Esophagus muscularis mucosa (tissue), 4 donors: Measurements from ENCODE around the gene PAX1. TPM values are rescaled to one million over a fixed set of nuclear protein-coding genes. Genes with fewer than 3 reads are reported as not detected.
A peak's percentile ranks its signal among the peaks of the same experiment; 100 is the strongest.

Experiments used
- DNase-seq: peaks from one replicate; pipeline ENCODE4 v3.0.0-alpha.2; 2017; ENCODE audit errors: extremely low spot score
- H3K27ac ChIP-seq, 4 donors: fragments of 200-600 bp; sonication (generic); replicated peaks in 1 of 4; 1 replicate in 3 of 4; 2 replicates in 1 of 4; pipeline ENCODE4 v1.5.1; 2016 to 2019; ENCODE audit warnings: mild to moderate bottlenecking in 1 of 4
- H3K27me3 ChIP-seq, 4 donors: fragments of 200-600 bp; sonication (generic); one replicate each; pipeline versions ENCODE4 v1.5.1 to v1.6.0; 2016 to 2019
- H3K36me3 ChIP-seq, 4 donors: fragments of 200-600 bp; sonication (generic); one replicate each; pipeline ENCODE4 v1.5.1; 2016 to 2019
- H3K4me1 ChIP-seq, 4 donors: fragments of 200-600 bp; sonication (generic); one replicate each; pipeline ENCODE4 v1.5.1; 2016 to 2019
- H3K4me3 ChIP-seq, 4 donors: fragments of 200-600 bp; sonication (generic); 1 replicate in 2 of 4; 2 replicates in 2 of 4; pipeline ENCODE4 v1.5.1; 2016 to 2019; ENCODE audit warnings: mild to moderate bottlenecking in 4 of 4, moderate library complexity in 1 of 4
- H3K9me3 ChIP-seq, 4 donors: fragments of 200-600 bp; sonication (generic); 1 replicate in 3 of 4; 2 replicates in 1 of 4; pipeline ENCODE4 v1.5.1; 2016 to 2019
- CTCF ChIP-seq, 3 experiments: fragments of 200-600 bp in 2 of 3; fragments of 450-650 bp in 1 of 3; sonication (generic) in 2 of 3; IDR thresholded peaks; one replicate each; pipeline ENCODE4 v1.5.1; 2017 to 2019; ENCODE audit warnings: antibody characterized with exemption in 3 of 3, mild to moderate bottlenecking in 2 of 3, moderate library complexity in 1 of 3
- EP300 ChIP-seq: sonication (generic); formaldehyde crosslinking; IDR thresholded peaks from one replicate; pipeline ENCODE4 v1.6.1; 2017; ENCODE audit warnings: antibody characterized with exemption
- POLR2A ChIP-seq: fragments of 450-650 bp; IDR thresholded peaks from one replicate; pipeline ENCODE4 v1.6.1; 2017; ENCODE audit warnings: antibody characterized with exemption, moderate library complexity, mild to moderate bottlenecking, low read depth
- POLR2AphosphoS5 ChIP-seq, 2 donors: sonication (generic); formaldehyde crosslinking; IDR thresholded peaks; one replicate each; pipeline ENCODE4 v1.6.1; 2017; ENCODE audit warnings: antibody characterized with exemption in 2 of 2
- WGBS: methylation state at CpG from one replicate; pipeline ENCODE4 v1.1.5; 2018; 5-methylcytosine and 5-hydroxymethylcytosine counted together
- intact Hi-C: fragments of 100-400 bp; cut with DNase I; formaldehyde crosslinking; loops from one replicate; pipeline ENCODE4 v1.15.1; 2023
- total RNA-seq, 4 donors: library from RNA; depleted of rRNA; stranded (reverse); fragments of >200 nt; gene quantifications; one replicate each; pipeline versions ENCODE4 v1.1.0 to v1.2.1, GENCODE V29; 2016

The PAX1 gene
- total RNA-seq, 4 donors from 2014 or later, result not detected

GRCh38 chr20:21681234-21681921 is 24.1 kb upstream of the PAX1 start:
- Histone ChIP-seq H3K4me3 (peak overlapping the region; percentile 10 to 24 (median 17)), H3K4me1 (peaks cover 0 to 10% (median 8%) of the 10 kb centered on the region in 4 donors), H3K27me3 (peaks cover 0 to 6% (median 0%) of the 10 kb centered on the region in 4 donors), H3K9me3 (no peaks in the 10 kb centered on the region), H3K27ac (no peak overlapping the region), H3K36me3 (no peaks in the 10 kb centered on the region)
- WGBS, result 54% methylated on average over 14 of the region's 14 CpGs
- intact Hi-C loops, result no loop called here
- no peak for TF ChIP-seq POLR2A
- TF ChIP-seq EP300, result no peak
- TF ChIP-seq CTCF (IDR thresholded peaks at IDR 0.05), result no peak
- no peak for TF ChIP-seq POLR2AphosphoS5 (IDR thresholded peaks at IDR 0.05)
- DNase-seq, result no peak

- no peaks in the 10 kb centered on the region for H3K9me3 ChIP-seq
- 54% methylated on average over 10 of the region's 10 CpGs for WGBS
- peak overlapping the region; percentile 10 to 24 (median 17) for H3K4me3 ChIP-seq
Observed at GRCh38 chr20:21681922-21682318, 23.5 kb upstream of the PAX1 start.

GRCh38 chr20:21682521-21682954 is 22.9 kb upstream of the PAX1 start:
- intact Hi-C loops, result no loop called here
- Histone ChIP-seq H3K27ac (no peak overlapping the region), H3K9me3 (no peaks in the 10 kb centered on the region), H3K4me3 (peak overlapping the region in 1 of 4 donors; percentile 10), H3K4me1 (peaks cover 0 to 10% (median 8%) of the 10 kb centered on the region in 4 donors), H3K27me3 (no peaks in the 10 kb centered on the region), H3K36me3 (no peaks in the 10 kb centered on the region)
- DNase-seq, result no peak
- WGBS, result 39% methylated on average over 8 of the region's 8 CpGs
- no peak for TF ChIP-seq POLR2AphosphoS5 (IDR thresholded peaks at IDR 0.05)
- no peak for TF ChIP-seq CTCF (IDR thresholded peaks at IDR 0.05)
- TF ChIP-seq EP300, result no peak
- TF ChIP-seq POLR2A, result no peak

More at GRCh38 chr20:21681922-21682318, 23.5 kb upstream of the PAX1 start:
- no peak for TF ChIP-seq POLR2A
- no peak for TF ChIP-seq EP300
- intact Hi-C loops, result no loop called here
- Histone ChIP-seq H3K4me1 (peaks cover 0 to 10% (median 8%) of the 10 kb centered on the region in 4 donors), H3K27me3 (peaks cover 0 to under 1% (median 0%) of the 10 kb centered on the region in 4 donors), H3K36me3 (no peaks in the 10 kb centered on the region), H3K27ac (no peak overlapping the region)
- no peak for DNase-seq

GRCh38 chr20:21684671-21685070 is 20.8 kb upstream of the PAX1 start:
- H3K9me3 ChIP-seq, result no peaks in the 10 kb centered on the region
- intact Hi-C loops, result no loop called here
- DNase-seq, result no peak
- H3K27ac ChIP-seq, result no peak overlapping the region
- no peaks in the 10 kb centered on the region for H3K36me3 ChIP-seq
- WGBS, result 61% methylated on average over 3 of the region's 3 CpGs
- no peak for TF ChIP-seq EP300
- H3K4me3 ChIP-seq, result no peak overlapping the region
- H3K4me1 ChIP-seq, result peaks cover 0 to 10% (median 8%) of the 10 kb centered on the region in 4 donors
- peaks cover 0 to 4% (median 0%) of the 10 kb centered on the region in 4 donors for H3K27me3 ChIP-seq

GRCh38 chr20:21685981-21686380 is 19.5 kb upstream of the PAX1 start:
- WGBS, result 79% methylated on average over 2 of the region's 2 CpGs
- intact Hi-C loops, result no loop called here
- DNase-seq, result no peak
- Histone ChIP-seq H3K36me3 (no peaks in the 10 kb centered on the region), H3K9me3 (no peaks in the 10 kb centered on the region), H3K4me1 (peaks cover 0 to 10% (median 8%) of the 10 kb centered on the region in 4 donors), H3K27me3 (peaks cover 0 to 17% (median 0%) of the 10 kb centered on the region in 4 donors), H3K27ac (no peak overlapping the region), H3K4me3 (no peak overlapping the region)
- TF ChIP-seq POLR2AphosphoS5 (IDR thresholded peaks at IDR 0.05) (no peak), CTCF (IDR thresholded peaks at IDR 0.05) (no peak), EP300 (no peak), POLR2A (no peak)
